ENCODE results near the gene CBX8. TPM values are rescaled to one million over a fixed set of nuclear protein-coding genes. Genes with fewer than 3 reads are reported as not detected.

CBX8 gene
- total RNA-seq, 4 donors from 2014 or later, result 1.7 to 7.5 (median 2.6) TPM

- intact Hi-C loops (cut with DNase I), result no loop called here
- Histone ChIP-seq H3K4me3 (peak overlapping the region; percentile 44 to 63 (median 50)), H3K27ac (replicated peaks in 1 of 4) (peak overlapping the region; percentile 74 to 85 (median 78)), H3K27me3 (peaks cover 35 to 78% (median 52%) of the 10 kb centered on the region in 4 donors), H3K4me1 (peaks cover 35 to 77% (median 71%) of the 10 kb centered on the region in 4 donors), H3K36me3 (peaks cover 0 to 11% (median 7%) of the 10 kb centered on the region in 4 donors), H3K9me3 (no peaks in the 10 kb centered on the region)
- TF ChIP-seq POLR2AphosphoS5 (IDR thresholded peaks at IDR 0.05), result no peak
- no peak for TF ChIP-seq POLR2A (IDR thresholded peaks at IDR 0.05; ENCODE audit: low read depth)
- no peak for TF ChIP-seq CTCF (IDR thresholded peaks at IDR 0.05)
- no peak for TF ChIP-seq EP300 (IDR thresholded peaks at IDR 0.05)
- WGBS, result 23% methylated on average over 22 of the region's 22 CpGs
- no peak for DNase-seq (ENCODE audit: extremely low spot score)
These were observed 4.5 kb downstream of the CBX8 start for GRCh38 chr17:79792341-79792871.

GRCh38 chr17:79791735-79792161 is 5.1 kb downstream of the CBX8 start:
- no peaks in the 10 kb centered on the region for H3K9me3 ChIP-seq
- no peak overlapping the region for H3K4me3 ChIP-seq
- H3K4me1 ChIP-seq, result peaks cover 35 to 76% (median 70%) of the 10 kb centered on the region in 4 donors
- H3K27ac ChIP-seq (replicated peaks in 1 of 4), result no peak overlapping the region
- H3K27me3 ChIP-seq, result peaks cover 35 to 85% (median 52%) of the 10 kb centered on the region in 4 donors
- no peak for TF ChIP-seq POLR2AphosphoS5 (IDR thresholded peaks at IDR 0.05)
- TF ChIP-seq CTCF (IDR thresholded peaks at IDR 0.05), result no peak
- H3K36me3 ChIP-seq, result peaks cover 0 to 11% (median 7%) of the 10 kb centered on the region in 4 donors
- WGBS, result 5% methylated on average over 10 of the region's 26 CpGs
- intact Hi-C loops (cut with DNase I), result no loop called here
- DNase-seq (ENCODE audit: extremely low spot score), result no peak

GRCh38 chr17:79790805-79791734 is 5.8 kb downstream of the CBX8 start:
- Histone ChIP-seq H3K9me3 (no peaks in the 10 kb centered on the region), H3K27me3 (peaks cover 35 to 92% (median 52%) of the 10 kb centered on the region in 4 donors), H3K4me3 (no peak overlapping the region), H3K36me3 (peaks cover 0 to 11% (median 7%) of the 10 kb centered on the region in 4 donors), H3K4me1 (peaks cover 31 to 69% (median 63%) of the 10 kb centered on the region in 4 donors), H3K27ac (replicated peaks in 1 of 4) (no peak overlapping the region)
- WGBS, result 5% methylated on average over 19 of the region's 68 CpGs
- TF ChIP-seq EP300 (IDR thresholded peaks at IDR 0.05), result no peak
- no peak for TF ChIP-seq CTCF (IDR thresholded peaks at IDR 0.05)
- TF ChIP-seq POLR2A (IDR thresholded peaks at IDR 0.05; ENCODE audit: low read depth), result no peak
- TF ChIP-seq POLR2AphosphoS5 (IDR thresholded peaks at IDR 0.05), result no peak
- intact Hi-C loops (cut with DNase I), result no loop called here
- no peak for DNase-seq (ENCODE audit: extremely low spot score)

- H3K27ac ChIP-seq (replicated peaks in 1 of 4), result no peak overlapping the region
- intact Hi-C loops (cut with DNase I), result loop anchor here (2.0 to 5.0 kb wide), 2 partner anchors 127 to 201 kb away; no protein-coding TSS in a partner anchor
- H3K4me1 ChIP-seq, result peaks cover 29 to 60% (median 58%) of the 10 kb centered on the region in 4 donors
- TF ChIP-seq CTCF (IDR thresholded peaks at IDR 0.05) (peak; percentile 79 to 91 (median 86)), EP300 (IDR thresholded peaks at IDR 0.05) (no peak), POLR2AphosphoS5 (IDR thresholded peaks at IDR 0.05) (peak in 1 of 2 donors; percentile 20), POLR2A (IDR thresholded peaks at IDR 0.05; ENCODE audit: low read depth) (no peak)
- no peaks in the 10 kb centered on the region for H3K9me3 ChIP-seq
- H3K4me3 ChIP-seq, result peak overlapping the region in 3 of 4 donors; percentile 21 to 40 (median 30)
- WGBS, result 8% methylated on average over 38 of the region's 74 CpGs
- H3K36me3 ChIP-seq, result peaks cover 0 to 7% (median 6%) of the 10 kb centered on the region in 4 donors
- H3K27me3 ChIP-seq, result peaks cover 35 to 99% (median 52%) of the 10 kb centered on the region in 4 donors
- DNase-seq (ENCODE audit: extremely low spot score), result no peak
These were observed 6.7 kb downstream of the CBX8 start for GRCh38 chr17:79789943-79790804.
